Activated CD8-positive, alpha-beta memory T cell treated with anti-CD3 and anti-CD28 coated beads for 24 hours (primary cell): ENCODE results near the gene CXCR4.
A peak's percentile ranks its signal among the peaks of the same experiment; 100 is the strongest.

Source experiments
- DNase-seq: peaks from one replicate; pipeline ENCODE4 v3.0.0-alpha.2; 2020

CXCR4 gene

GRCh38 chr2:136131484-136131960 lies 13.6 kb upstream of the CXCR4 start:
- DNase-seq: no peak

- no peak for DNase-seq
These were observed 12.6 kb upstream of the CXCR4 start for GRCh38 chr2:136130511-136130910.

DNA sequence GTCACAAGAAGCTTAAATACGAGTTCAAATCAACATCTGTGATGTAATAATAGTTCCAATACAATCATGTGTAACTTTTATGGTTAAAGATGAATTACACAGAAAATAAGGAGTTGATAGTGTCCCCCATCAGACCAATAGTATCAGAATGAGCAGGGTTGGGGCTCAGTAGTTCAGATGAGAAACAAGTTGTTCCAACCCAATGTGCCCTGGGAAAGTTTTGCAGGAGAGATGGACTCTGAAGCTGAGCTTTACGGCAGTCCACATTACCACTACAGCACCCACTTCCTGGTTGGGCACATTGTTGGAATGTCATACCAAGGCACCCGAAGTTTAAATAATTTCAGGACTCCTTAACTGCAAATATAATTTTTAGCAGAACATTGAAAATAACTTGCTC lies 12.1 kb upstream of the CXCR4 start:
- no peak for DNase-seq

DNA sequence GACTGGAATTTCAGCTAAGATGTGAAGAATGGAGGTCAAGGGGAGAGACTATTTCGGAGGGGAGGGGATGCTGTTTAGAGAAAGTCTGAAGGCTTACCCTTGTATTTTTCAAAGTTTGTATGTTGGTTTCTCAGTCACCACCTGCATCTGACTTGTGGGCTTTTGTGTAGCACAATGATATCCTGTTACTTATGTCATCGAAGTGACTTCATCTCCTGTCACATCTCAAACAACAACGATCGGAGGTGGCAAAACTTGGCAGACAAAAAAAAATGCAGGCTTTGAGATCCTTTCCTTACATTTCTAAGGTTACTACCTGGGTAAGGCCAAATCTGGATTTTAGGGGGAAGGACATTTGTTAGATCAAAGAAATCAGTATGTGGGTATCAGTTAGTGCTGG lies 11.7 kb upstream of the CXCR4 start:
- no peak for DNase-seq

DNA sequence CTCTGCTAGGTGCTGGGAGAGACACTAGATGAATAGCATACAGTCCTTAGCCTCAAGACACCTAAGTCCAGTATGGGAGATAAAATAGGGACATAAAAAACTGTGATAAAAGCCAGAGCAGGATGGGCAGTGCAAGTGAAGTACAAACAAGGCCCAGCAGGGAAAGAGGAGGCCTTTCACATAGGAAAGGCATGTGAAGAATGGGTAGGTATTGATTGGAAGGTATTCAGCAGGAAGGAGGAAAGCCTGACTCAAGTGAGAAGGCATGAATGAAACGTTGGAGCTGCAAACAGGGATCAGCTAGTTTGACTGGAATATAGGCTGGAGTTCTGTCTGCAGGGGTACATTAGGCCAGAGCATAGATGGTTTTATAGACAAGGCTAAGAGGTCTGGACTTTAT lies 11.0 kb upstream of the CXCR4 start:
- DNase-seq: no peak

GRCh38 chr2:136128366-136128765 lies 10.4 kb upstream of the CXCR4 start:
- no peak for DNase-seq

GRCh38 chr2:136127356-136127755 lies 9.4 kb upstream of the CXCR4 start:
- DNase-seq: no peak

- no peak for DNase-seq
These were observed 8.5 kb upstream of the CXCR4 start for GRCh38 chr2:136126421-136126926.

DNA sequence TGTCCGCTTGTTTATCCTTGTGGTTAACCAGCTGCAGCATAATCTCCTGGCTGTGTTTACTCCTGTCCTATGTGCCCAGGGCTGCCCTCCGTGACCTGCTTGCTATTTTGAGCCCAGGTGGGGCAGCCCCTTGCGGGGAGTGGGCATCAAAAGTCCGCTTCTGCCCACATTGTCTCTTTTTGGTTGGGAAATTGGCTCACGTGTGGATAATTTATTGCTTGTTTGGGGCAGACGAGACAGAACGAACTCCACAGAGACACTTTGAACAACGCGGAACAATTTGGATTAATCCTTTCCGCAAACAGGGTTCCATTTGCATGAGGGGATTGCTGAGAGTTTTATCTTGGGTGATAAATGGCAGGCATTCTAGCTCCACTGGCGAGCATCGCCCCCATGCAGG lies 8.1 kb upstream of the CXCR4 start:
- no peak for DNase-seq

DNA sequence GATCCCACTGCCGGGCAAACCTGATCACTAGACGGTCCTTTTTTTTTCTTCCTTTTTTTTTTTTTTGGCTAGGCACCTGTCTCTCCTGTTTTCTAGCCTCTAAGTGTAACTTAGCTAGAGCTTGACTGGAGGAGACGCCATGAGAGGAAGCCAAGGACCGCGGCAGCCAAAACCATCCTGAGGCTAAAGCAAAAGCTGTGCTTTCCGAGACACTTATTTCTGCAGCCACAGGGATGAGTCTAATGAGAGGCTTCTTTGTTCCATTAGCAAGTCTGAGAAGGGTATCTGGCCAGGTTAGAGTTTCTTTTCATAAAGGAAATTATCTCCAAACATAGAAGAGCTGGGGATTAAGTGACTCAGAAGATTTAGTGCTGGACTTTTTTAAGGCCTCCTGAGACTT lies 7.3 kb upstream of the CXCR4 start:
- no peak for DNase-seq

GRCh38 chr2:136124805-136125204 lies 6.9 kb upstream of the CXCR4 start:
- no peak for DNase-seq

GRCh38 chr2:136122661-136123060 lies 4.7 kb upstream of the CXCR4 start:
- no peak for DNase-seq

GRCh38 chr2:136121204-136121910 lies 3.4 kb upstream of the CXCR4 start:
- DNase-seq: no peak

DNA sequence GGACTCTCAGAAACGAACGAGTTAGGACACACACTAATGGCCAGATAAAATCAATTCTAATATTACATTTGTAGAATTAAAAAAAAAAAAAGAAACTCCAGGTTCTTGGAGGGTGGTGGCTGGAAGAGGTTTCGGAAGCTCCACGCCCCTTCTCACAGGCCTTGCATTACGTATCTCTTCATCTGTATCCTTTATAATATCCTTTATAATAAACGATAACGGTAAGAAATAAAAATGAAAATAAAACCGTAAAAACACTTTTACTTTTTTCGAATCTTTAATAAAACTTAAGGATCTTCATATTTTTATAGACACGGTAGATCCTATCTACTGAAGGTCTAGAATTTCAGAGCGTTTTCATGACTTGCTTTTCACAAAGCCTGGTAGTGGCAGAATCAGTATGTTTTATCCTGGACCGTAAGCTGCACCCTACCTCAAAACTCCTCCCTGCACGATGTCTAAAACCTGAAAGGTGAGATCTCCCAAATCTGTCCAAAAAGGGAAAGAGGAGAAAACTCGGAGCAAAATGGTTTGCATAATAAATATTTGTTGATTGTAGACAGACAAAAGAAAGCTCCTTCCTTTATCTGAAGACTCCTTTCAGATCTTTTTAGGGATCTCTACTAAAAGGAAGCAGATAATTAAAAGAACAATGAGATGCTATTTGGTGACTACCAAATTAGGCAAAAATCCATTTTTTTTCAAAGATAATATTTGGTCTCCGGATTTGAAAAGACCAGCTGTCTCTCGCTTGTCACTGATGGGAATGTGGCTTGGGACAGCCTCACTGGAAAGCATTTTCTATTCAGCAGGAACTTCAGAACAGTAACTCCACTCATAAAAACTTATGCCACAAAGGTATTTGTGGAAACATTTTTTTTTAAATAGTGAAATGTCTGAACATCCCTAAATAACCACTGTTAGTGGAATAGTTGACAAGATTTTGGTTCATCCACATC lies 2.0 kb upstream of the CXCR4 start:
- DNase-seq: no peak

GRCh38 chr2:136118819-136119716 lies 1.1 kb upstream of the CXCR4 start:
- DNase-seq: peak; percentile 89

GRCh38 chr2:136117391-136117841 lies 533 bp downstream of the CXCR4 start:
- DNase-seq: peak; percentile 85

- peak; percentile 83 for DNase-seq
These were observed 1.0 kb downstream of the CXCR4 start for GRCh38 chr2:136116813-136117390.

DNA sequence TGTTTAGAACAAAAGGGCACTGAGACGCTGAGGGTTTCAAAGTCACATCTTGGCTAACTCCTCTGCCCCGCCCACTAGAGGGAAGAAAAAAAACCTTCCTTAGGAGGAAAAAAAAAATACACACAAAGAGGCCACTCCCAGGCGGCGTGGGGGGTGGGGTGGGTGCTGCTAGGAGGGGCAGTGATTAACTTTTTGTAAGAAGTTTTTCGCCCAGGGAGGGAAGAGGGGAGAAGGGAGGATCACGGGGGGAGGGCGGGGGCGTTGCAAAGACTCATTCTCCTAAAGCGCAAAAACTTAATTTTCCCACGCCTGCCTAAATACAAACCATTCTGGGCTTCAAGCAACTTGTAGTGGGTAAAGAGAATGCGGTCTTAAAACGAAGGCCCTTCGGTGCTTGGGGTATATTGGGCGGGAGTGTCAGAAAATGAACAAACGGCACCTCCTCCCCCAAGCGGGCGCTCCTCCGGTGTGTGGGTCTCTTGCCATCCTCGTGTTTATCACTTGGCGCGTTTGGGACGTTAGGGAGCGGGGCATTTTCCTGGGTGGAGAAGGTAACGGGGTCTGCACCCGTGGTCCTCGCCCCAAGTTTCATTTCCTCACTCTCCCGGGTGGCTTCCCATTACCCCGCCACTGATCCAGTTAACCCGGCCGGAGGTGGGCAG lies 1.7 kb downstream of the CXCR4 start:
- no peak for DNase-seq

- DNase-seq: no peak
These were observed 2.7 kb downstream of the CXCR4 start for GRCh38 chr2:136115183-136115761.

DNA sequence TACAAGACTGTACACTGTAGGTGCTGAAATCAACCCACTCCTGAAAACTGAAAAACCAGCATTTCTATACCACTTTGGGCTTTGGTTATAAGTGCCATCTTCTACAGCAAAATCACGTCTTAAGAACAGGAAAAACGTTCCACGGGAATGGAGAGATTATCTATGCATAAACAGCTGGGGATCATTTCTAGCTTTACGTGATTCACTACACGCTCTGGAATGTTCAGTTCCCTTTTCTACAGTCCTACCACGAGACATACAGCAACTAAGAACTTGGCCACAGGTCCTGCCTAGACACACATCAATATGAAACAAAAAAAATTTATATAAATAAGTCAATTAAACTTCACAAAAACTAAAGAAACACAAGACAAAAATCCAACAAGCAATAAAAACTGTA lies 3.6 kb downstream of the CXCR4 start:
- no peak for DNase-seq
